Gastrocnemius medialis (tissue), 4 donors: ENCODE data around the gene TRH. TPM values are rescaled to one million over a fixed set of nuclear protein-coding genes. Genes with fewer than 3 reads are reported as not detected.
"Not testable (repeated sequence)": the region's sequence is repeated elsewhere in the genome, so short reads cannot be mapped to it uniquely, and the experiment has no call there.

Experiments used
- ATAC-seq, 2 donors: fragments of 150-250 bp; one replicate each; pipeline ENCODE4 v1.9.1; 2016
- DNase-seq, 2 donors: peaks; one replicate each; pipeline ENCODE4 v3.0.0-alpha.2; 2019
- H3K27ac ChIP-seq, 4 donors: fragments of 200-600 bp; sonication (generic); 1 replicate in 1 of 4; 2 replicates in 3 of 4; pipeline ENCODE4 v1.5.1; 2016 to 2018; ENCODE audit warnings: mild to moderate bottlenecking in 2 of 4, moderate library complexity in 1 of 4
- H3K27me3 ChIP-seq, 3 donors: fragments of 200-600 bp; sonication (generic) in 2 of 3; 1 replicate in 1 of 3; 2 replicates in 2 of 3; pipeline versions ENCODE4 v1.5.1 to v1.6.0; 2016 to 2019; ENCODE audit warnings: mild to moderate bottlenecking in 1 of 3, moderate library complexity in 1 of 3
- H3K36me3 ChIP-seq, 2 donors: fragments of 200-600 bp; sonication (generic) in 1 of 2; one replicate each; pipeline ENCODE4 v1.5.1; 2017 to 2018
- H3K4me1 ChIP-seq, 2 donors: fragments of 200-600 bp; sonication (generic) in 1 of 2; one replicate each; pipeline ENCODE4 v1.5.1; 2016 to 2017; ENCODE audit warnings: mild to moderate bottlenecking in 2 of 2
- H3K4me3 ChIP-seq, 4 donors: fragments of 200-600 bp; sonication (generic) in 3 of 4; 1 replicate in 1 of 4; 2 replicates in 3 of 4; pipeline ENCODE4 v1.5.1; 2016 to 2019; ENCODE audit warnings: mild to moderate bottlenecking in 2 of 4
- H3K9me3 ChIP-seq, 3 donors: fragments of 200-600 bp; sonication (generic) in 2 of 3; 1 replicate in 1 of 3; 2 replicates in 2 of 3; pipeline ENCODE4 v1.5.1; 2016 to 2019
- POLR2A ChIP-seq, 2 donors: fragments of 450-650 bp; IDR thresholded peaks; one replicate each; pipeline ENCODE4 v1.6.1; 2017; ENCODE audit warnings: antibody characterized with exemption in 2 of 2, mild to moderate bottlenecking in 2 of 2, moderate library complexity in 2 of 2
- in situ Hi-C, 4 donors: fragments of 200-750 bp; cut with MboI; loops; one replicate each; pipeline versions ENCODE4 v1.15.0 to v1.8.0; 2017; ENCODE audit warnings: low sequenced_read_pairs in 4 of 4
- intact Hi-C: fragments of 100-400 bp; cut with DNase I; formaldehyde crosslinking; loops from one replicate; pipeline ENCODE4 v1.15.1; 2023; ENCODE audit warnings: low total_unique reads
- total RNA-seq, 4 donors: library from RNA; depleted of rRNA; stranded (reverse); fragments of >200 nt; gene quantifications; one replicate each; pipeline versions ENCODE4 v1.1.0 to v1.2.3, GENCODE V29; 2016
- TF ChIP-seq, protein P1 (sequence below), 5 experiments: fragments of 450-650 bp in 3 of 5; fragments of 200-600 bp in 2 of 5; sonication (generic) in 2 of 5; IDR thresholded peaks in 4 of 5; conservative IDR thresholded peaks in 1 of 5; 1 replicate in 4 of 5; 2 replicates in 1 of 5; pipeline ENCODE4 v1.5.1; 2016 to 2019; ENCODE audit warnings: antibody characterized with exemption in 5 of 5, mild to moderate bottlenecking in 3 of 5, moderate library complexity in 3 of 5

Gene TRH
- total RNA-seq, 4 donors from 2014 or later: not detected

DNA sequence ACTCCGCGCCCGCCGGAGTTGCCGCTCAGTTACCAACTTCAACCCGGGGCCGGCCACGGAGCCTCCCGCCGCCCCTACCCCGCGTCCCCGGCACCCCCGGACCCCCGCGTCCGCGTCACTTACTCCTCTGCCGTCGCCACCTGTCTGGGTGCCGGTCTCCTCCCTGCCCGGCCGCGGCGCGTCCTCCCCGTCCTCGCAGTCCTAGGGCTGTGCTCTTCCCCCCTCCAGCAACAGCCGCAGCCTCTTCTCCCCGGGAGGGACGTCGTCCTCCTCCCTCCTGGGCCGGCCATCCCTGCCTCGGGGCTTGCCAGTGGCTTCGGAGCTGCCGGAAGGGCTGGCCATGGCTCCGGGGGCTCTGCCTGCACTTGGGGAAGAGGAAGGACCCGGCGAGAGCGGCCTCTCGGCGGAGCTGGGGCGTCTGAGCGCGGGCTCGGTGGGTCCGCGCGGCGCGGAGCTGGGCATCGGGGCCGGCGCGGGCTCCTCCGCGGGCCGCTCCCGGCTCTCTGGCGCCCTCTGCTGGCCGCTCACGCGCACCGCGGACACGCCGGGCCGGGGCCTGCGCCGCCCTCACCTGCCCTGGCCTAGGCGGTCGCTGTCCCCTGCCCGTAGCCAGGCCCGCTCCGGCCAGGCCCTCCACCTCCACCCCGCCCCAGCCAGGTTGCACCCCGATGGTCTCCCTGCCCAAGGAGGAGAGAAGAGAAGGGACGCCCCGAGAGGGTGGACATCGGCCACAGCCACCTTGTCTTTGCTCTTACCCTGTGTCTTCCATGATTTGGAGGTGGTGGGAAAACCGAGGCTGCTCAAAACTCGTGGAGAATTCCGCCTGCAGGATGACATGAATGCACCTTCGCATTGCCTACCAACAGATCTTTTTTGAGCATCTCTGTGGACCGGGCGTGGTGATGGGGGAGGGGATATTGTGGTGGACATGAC is 28.4 kb downstream of the TRH start:
- TF ChIP-seq, protein P1, sequence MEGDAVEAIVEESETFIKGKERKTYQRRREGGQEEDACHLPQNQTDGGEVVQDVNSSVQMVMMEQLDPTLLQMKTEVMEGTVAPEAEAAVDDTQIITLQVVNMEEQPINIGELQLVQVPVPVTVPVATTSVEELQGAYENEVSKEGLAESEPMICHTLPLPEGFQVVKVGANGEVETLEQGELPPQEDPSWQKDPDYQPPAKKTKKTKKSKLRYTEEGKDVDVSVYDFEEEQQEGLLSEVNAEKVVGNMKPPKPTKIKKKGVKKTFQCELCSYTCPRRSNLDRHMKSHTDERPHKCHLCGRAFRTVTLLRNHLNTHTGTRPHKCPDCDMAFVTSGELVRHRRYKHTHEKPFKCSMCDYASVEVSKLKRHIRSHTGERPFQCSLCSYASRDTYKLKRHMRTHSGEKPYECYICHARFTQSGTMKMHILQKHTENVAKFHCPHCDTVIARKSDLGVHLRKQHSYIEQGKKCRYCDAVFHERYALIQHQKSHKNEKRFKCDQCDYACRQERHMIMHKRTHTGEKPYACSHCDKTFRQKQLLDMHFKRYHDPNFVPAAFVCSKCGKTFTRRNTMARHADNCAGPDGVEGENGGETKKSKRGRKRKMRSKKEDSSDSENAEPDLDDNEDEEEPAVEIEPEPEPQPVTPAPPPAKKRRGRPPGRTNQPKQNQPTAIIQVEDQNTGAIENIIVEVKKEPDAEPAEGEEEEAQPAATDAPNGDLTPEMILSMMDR (IDR thresholded peaks at IDR 0.05 in 4 of 5, conservative IDR thresholded peaks at IDR 0.05 in 1 of 5): peak in 4 of 5 experiments; percentile 74 to 93 (median 84)
- in situ Hi-C loops, H3K9me3 ChIP-seq, H3K36me3 ChIP-seq, H3K4me1 ChIP-seq, H3K27me3 ChIP-seq, H3K27ac ChIP-seq, intact Hi-C loops, DNase-seq, ATAC-seq: not testable (repeated sequence)
- peak overlapping the region; percentile 53 to 65 (median 58) for H3K4me3 ChIP-seq

DNA sequence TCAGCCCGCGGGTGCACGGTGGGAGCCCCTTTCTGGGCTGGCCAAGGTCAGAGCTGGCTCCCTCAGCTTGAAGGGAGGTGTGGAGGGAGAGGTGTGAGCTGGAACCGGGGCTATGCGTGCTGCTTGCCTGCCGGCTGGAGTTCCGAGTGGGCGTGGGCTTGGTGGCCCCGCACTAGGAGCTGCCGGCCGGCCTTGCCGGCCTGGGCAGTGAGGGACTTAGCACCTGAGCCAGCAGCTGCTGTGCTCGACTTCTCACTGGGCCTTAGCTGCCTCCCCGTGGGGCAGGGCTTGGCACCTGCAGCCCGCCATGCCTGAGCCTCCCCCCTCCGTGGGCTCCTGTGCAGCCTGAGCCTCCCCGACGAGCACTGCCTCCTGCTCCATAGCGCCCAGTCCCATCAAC is 36.0 kb downstream of the TRH start:
- no peaks in the 10 kb centered on the region for H3K9me3 ChIP-seq
- intact Hi-C loops (no loop called here), in situ Hi-C loops (no loop called here)
- no peaks in the 10 kb centered on the region for H3K4me1 ChIP-seq
- peaks cover 0 to 3% (median 0%) of the 10 kb centered on the region in 3 donors for H3K27me3 ChIP-seq
- no peak overlapping the region for H3K4me3 ChIP-seq
- ATAC-seq: no peak
- no peak for DNase-seq
- no peaks in the 10 kb centered on the region for H3K36me3 ChIP-seq
- no peak overlapping the region for H3K27ac ChIP-seq
- TF ChIP-seq POLR2A (IDR thresholded peaks at IDR 0.05): no peak
- TF ChIP-seq, protein P1 (IDR thresholded peaks at IDR 0.05 in 4 of 5, conservative IDR thresholded peaks at IDR 0.05 in 1 of 5): no peak

DNA sequence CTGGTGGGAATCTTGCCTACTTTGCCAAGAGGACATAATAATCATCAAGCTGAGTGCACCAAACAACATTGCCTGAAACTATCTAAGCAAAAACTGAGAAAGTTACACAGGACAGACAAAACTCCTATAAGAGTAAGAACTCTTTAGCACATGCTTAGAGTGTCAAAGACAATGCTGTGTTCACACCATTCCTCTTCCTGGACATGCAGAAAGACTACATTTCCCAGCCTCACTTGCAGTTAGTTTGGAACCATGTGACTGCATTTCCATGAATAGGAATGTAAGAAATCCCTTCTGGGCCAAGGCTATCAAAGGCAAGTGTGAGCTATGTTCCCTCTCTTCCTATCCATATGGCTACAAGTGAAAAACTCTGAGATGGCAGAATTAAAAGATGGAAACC is 37.6 kb downstream of the TRH start:
- H3K27ac ChIP-seq, H3K9me3 ChIP-seq, H3K27me3 ChIP-seq, intact Hi-C loops, ATAC-seq, H3K36me3 ChIP-seq, DNase-seq, in situ Hi-C loops, H3K4me1 ChIP-seq, H3K4me3 ChIP-seq: not testable (repeated sequence)

DNA sequence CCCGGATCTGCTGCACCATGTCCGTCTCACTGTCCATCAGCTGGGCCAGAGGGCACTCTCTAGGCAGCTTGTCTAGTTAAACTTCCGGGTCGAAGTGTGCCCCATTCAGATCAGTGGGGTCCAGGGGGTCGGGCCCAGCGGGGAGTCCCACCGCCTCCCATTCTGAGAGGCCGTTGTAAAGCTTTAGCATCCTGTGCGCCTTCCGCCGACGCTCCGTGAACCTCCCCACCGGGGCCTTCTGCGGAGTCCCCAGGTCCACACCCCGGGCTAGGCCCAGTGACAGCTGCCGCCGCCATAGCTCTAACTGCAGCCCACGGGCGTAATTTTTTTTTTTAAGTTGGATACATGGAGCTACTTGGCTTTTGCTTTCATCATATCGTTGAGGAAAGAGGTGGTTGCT is 38.7 kb downstream of the TRH start:
- H3K4me1 ChIP-seq, H3K4me3 ChIP-seq, ATAC-seq, H3K9me3 ChIP-seq, intact Hi-C loops, DNase-seq, H3K27me3 ChIP-seq, in situ Hi-C loops, H3K27ac ChIP-seq, H3K36me3 ChIP-seq: not testable (repeated sequence)

DNA sequence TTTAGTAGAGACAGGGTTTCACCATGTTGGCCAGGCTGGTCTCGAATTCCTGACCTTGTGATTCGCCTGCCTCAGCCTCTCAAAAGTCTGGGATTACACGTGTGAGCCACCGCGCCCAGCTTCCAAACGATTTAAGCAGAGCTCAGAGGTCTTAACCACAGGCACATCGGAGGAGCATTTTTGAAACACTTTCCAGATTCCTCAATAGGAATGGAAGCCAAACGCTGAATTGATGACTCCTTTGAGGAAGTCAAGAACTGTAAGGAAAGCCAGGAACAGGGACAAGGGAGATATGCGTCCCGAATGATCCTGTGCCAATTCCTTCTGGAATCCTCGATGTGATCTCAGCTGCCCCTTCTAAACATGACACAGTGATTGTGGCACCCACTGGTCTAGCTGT is 40.0 kb downstream of the TRH start:
- intact Hi-C loops: no loop called here
- H3K9me3 ChIP-seq: no peaks in the 10 kb centered on the region
- no peak for ATAC-seq
- H3K4me1 ChIP-seq: no peaks in the 10 kb centered on the region
- H3K4me3 ChIP-seq: no peak overlapping the region
- H3K27ac ChIP-seq: no peak overlapping the region
- in situ Hi-C loops: no loop called here
- DNase-seq: no peak
- no peaks in the 10 kb centered on the region for H3K36me3 ChIP-seq
- no peaks in the 10 kb centered on the region for H3K27me3 ChIP-seq
- no peak for TF ChIP-seq POLR2A (IDR thresholded peaks at IDR 0.05)
- TF ChIP-seq, protein P1 (IDR thresholded peaks at IDR 0.05 in 4 of 5, conservative IDR thresholded peaks at IDR 0.05 in 1 of 5): no peak

DNA sequence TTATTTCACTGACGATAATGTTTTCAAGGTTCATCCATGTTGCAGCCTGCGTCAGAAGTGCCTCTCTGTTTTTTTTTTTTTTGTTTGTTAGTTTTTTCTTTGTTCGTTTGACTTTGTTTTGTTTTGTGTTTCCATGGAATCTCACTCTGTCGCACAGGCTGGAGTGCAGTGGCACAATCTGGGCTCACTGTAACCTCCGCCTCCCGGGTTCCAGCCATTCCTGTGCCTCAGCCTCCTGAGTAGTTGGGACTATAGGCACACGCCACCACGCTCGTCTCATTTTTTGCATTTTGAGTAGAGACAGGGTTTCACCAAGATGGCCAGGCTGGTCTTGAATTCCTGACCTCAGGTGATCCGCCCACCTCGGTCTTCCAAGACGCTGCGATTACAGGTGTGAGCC is 43.1 kb downstream of the TRH start:
- H3K36me3 ChIP-seq, H3K9me3 ChIP-seq, in situ Hi-C loops, H3K27me3 ChIP-seq, ATAC-seq, H3K4me3 ChIP-seq, H3K4me1 ChIP-seq, intact Hi-C loops, H3K27ac ChIP-seq, DNase-seq: not testable (repeated sequence)

DNA sequence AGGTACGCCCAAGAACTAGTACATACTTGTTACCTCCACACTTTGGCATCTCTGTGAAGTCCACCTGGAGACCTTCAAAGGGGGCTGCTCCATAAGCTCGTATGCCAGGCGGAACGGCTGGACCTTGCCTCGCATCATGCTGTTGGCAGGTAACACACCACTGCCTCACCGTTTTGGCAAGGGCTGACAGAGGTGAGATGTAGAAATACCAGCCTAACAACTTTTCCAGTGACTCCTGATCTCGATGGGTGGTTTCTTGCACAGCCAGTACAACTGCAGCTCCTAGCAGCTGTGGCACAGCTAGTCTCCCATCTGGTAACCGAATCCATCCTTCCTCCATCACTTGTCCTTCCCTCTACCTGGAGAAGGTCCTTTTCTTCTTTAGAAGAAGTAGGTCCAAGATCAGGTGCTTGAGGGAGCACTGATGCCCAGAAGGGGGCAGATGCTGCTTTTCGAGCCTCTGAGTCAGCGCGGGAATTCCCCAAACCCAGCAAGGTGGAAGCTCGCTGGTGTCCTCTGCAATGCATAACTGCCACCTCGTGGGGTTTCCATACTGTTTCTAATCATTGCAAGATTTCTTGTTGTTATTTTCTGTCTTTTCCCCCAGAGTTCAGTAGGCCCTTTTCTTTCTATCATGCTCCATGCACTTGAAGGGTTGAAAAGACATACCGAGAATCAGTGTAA is 51.8 kb downstream of the TRH start:
- in situ Hi-C loops, H3K4me3 ChIP-seq, DNase-seq, ATAC-seq, H3K36me3 ChIP-seq, H3K9me3 ChIP-seq, H3K27me3 ChIP-seq, H3K4me1 ChIP-seq, intact Hi-C loops, H3K27ac ChIP-seq: not testable (repeated sequence)

DNA sequence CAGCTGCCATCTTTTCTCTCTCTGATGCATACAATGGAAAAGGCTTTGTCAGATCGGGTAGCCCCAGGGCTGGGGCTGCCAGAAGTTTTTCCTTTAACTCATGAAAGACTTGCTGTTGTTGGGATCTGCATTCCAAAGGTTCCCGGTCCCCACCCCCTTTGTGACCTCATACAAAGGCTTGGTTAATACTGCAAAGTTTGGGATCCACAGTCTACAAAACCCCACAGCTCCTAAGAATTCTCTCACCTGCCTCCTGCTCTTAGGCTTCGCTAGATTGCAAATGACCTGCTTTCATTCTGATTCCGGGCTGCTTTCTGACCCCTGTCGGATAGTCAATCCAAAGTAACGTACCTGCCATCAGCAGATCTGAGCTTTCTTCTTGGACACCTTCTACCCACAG is 52.9 kb downstream of the TRH start:
- intact Hi-C loops, in situ Hi-C loops, H3K36me3 ChIP-seq, H3K27ac ChIP-seq, H3K4me3 ChIP-seq, H3K27me3 ChIP-seq, ATAC-seq, H3K9me3 ChIP-seq, H3K4me1 ChIP-seq, DNase-seq: not testable (repeated sequence)
